Measurements from ENCODE around the gene GRIP2.
A peak's percentile ranks its signal among the peaks of the same experiment; 100 is the strongest.

GRIP2 gene

DNA sequence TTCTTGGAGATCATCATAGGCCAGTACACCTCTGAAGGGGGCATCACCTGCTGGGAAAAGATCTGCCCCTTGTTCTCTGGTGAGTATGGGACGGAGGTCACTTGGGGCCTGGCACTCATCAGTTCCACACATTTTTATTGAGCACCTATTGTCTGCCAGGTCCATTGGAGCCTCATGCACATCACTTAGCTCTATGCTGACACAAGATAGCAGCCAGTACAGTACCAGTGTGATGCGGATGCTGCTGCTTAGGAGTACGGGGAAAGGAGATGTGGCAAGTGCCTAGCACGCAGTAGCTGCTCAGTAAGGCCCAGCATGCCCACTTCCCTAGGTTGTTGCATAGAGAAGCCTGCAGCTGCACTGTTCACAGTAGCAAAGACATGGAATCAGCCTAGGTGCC, 94.4 kb downstream of the GRIP2 start:
- ChIA-PET POLR2A (no interaction called here), CTCF (interaction anchor here (0.8 kb wide), 1 partner anchor 36 kb away, joined by 4 read pairs; no protein-coding TSS in a partner anchor)
- H3K36me3 ChIP-seq (ENCODE audit: control insufficient read depth in 2 of 2, insufficient read depth in 1 of 2, low read length in 2 of 2): peaks cover 0 to 40% of the 10 kb centered on the region in 2 experiments; a peak in 2 of 3 replicates
- no peaks in the 10 kb centered on the region; the same call in 1 of the 2 replicates for H3K4me1 ChIP-seq (ENCODE audit: control insufficient read depth, insufficient read depth, low read length)
- H3K4me3 ChIP-seq (ENCODE audit: low read depth, low read length): no peak overlapping the region
- TF ChIP-seq ZNF548 (tag by site-specific recombination; IDR thresholded peaks at IDR 0.05) (no peak), ZNF664 (tag by site-specific recombination; IDR thresholded peaks at IDR 0.05) (peak; percentile 98)
- no peak overlapping the region for H3K27ac ChIP-seq (ENCODE audit: extremely low read depth, low read depth, low read length)
- no peaks in the 10 kb centered on the region for H3K9me3 ChIP-seq (ENCODE audit: control insufficient read depth, insufficient read depth, low read depth, low read length)

GRCh38 chr3:14444380-14444779, 95.8 kb downstream of the GRIP2 start:
- CTCF ChIA-PET: no interaction called here
- POLR2A ChIA-PET: no interaction called here
- H3K4me1 ChIP-seq (ENCODE audit: control insufficient read depth, insufficient read depth, low read length): peaks cover 12% of the 10 kb centered on the region
- TF ChIP-seq ZNF707 (tag by site-specific recombination; IDR thresholded peaks at IDR 0.05) (no peak), ZBTB20 (tag by site-specific recombination; IDR thresholded peaks at IDR 0.05) (no peak), ZNF561 (tag by site-specific recombination; IDR thresholded peaks at IDR 0.05; ENCODE audit: borderline replicate concordance) (no peak), ZNF664 (tag by site-specific recombination; IDR thresholded peaks at IDR 0.05) (no peak), KLF17 (tag by site-specific recombination; IDR thresholded peaks at IDR 0.05) (no peak), ZNF600 (tag by site-specific recombination; IDR thresholded peaks at IDR 0.05) (no peak), ZNF121 (tag by site-specific recombination; IDR thresholded peaks at IDR 0.05) (no peak), ZNF114 (tag by site-specific recombination; IDR thresholded peaks at IDR 0.05) (no peak), IKZF3 (tag by site-specific recombination; IDR thresholded peaks at IDR 0.05) (no peak), ZNF654 (tag by site-specific recombination; IDR thresholded peaks at IDR 0.05; ENCODE audit: low read depth) (no peak)
- TF ChIP-seq, protein P1, sequence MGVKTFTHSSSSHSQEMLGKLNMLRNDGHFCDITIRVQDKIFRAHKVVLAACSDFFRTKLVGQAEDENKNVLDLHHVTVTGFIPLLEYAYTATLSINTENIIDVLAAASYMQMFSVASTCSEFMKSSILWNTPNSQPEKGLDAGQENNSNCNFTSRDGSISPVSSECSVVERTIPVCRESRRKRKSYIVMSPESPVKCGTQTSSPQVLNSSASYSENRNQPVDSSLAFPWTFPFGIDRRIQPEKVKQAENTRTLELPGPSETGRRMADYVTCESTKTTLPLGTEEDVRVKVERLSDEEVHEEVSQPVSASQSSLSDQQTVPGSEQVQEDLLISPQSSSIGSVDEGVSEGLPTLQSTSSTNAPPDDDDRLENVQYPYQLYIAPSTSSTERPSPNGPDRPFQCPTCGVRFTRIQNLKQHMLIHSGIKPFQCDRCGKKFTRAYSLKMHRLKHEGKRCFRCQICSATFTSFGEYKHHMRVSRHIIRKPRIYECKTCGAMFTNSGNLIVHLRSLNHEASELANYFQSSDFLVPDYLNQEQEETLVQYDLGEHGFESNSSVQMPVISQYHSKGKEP (tag by site-specific recombination; IDR thresholded peaks at IDR 0.05): no peak
- no peaks in the 10 kb centered on the region for H3K9me3 ChIP-seq (ENCODE audit: control insufficient read depth, insufficient read depth, low read depth, low read length)
- no peak overlapping the region for H3K27ac ChIP-seq (ENCODE audit: extremely low read depth, low read depth, low read length)
- H3K4me3 ChIP-seq (ENCODE audit: low read depth, low read length): no peak overlapping the region
- peaks cover 0 to 40% of the 10 kb centered on the region in 2 experiments; a peak in 2 of 3 replicates for H3K36me3 ChIP-seq (ENCODE audit: control insufficient read depth in 2 of 2, insufficient read depth in 1 of 2, low read length in 2 of 2)

- ChIA-PET CTCF (interaction anchor here (1.1 to 1.9 kb wide), 3 partner anchors 9 to 72 kb away, joined by 3 to 7 read pairs (median 4); no protein-coding TSS in a partner anchor), POLR2A (interaction anchor here (0.9 to 2.7 kb wide), 4 partner anchors 10 to 67 kb away, joined by 3 to 9 read pairs (median 4); partner anchors contain the start of gene SLC6A6)
- Histone ChIP-seq H3K9me3 (ENCODE audit: control insufficient read depth, insufficient read depth, low read depth, low read length) (no peaks in the 10 kb centered on the region), H3K27ac (ENCODE audit: extremely low read depth, low read depth, low read length) (no peak overlapping the region), H3K4me3 (ENCODE audit: low read depth, low read length) (no peak overlapping the region), H3K4me1 (ENCODE audit: control insufficient read depth, insufficient read depth, low read length) (peaks cover 20% of the 10 kb centered on the region), H3K36me3 (ENCODE audit: control insufficient read depth in 2 of 2, insufficient read depth in 1 of 2, low read length in 2 of 2) (peaks cover 0 to 15% of the 10 kb centered on the region in 2 experiments; a peak in 2 of 3 replicates)
- TF ChIP-seq ZNF521 (tag by site-specific recombination; IDR thresholded peaks at IDR 0.05) (no peak), PBX3 (CRISPR knock-in tag; IDR thresholded peaks at IDR 0.05) (no peak), ZNF548 (tag by site-specific recombination; IDR thresholded peaks at IDR 0.05) (no peak), ZNF302 (tag by site-specific recombination; IDR thresholded peaks at IDR 0.05; ENCODE audit: low read depth) (no peak), ZNF239 (tag by site-specific recombination; IDR thresholded peaks at IDR 0.05) (no peak), ZNF610 (tag by site-specific recombination; IDR thresholded peaks at IDR 0.05; ENCODE audit: borderline replicate concordance) (no peak), SP7 (tag by site-specific recombination; IDR thresholded peaks at IDR 0.05) (no peak), SETDB1 (IDR thresholded peaks at IDR 0.05; ENCODE audit: insufficient read length, low read length) (no peak), ELK4 (IDR thresholded peaks at IDR 0.05; ENCODE audit: borderline replicate concordance, low read depth, low read length) (no peak), ZNF707 (tag by site-specific recombination; IDR thresholded peaks at IDR 0.05) (no peak), SP3 (tag by site-specific recombination; IDR thresholded peaks at IDR 0.05) (no peak), ZNF529 (tag by site-specific recombination; IDR thresholded peaks at IDR 0.05; ENCODE audit: insufficient replicate concordance) (no peak), ZNF335 (tag by site-specific recombination; conservative IDR thresholded peaks at IDR 0.05) (no peak)
- TF ChIP-seq, protein P2, sequence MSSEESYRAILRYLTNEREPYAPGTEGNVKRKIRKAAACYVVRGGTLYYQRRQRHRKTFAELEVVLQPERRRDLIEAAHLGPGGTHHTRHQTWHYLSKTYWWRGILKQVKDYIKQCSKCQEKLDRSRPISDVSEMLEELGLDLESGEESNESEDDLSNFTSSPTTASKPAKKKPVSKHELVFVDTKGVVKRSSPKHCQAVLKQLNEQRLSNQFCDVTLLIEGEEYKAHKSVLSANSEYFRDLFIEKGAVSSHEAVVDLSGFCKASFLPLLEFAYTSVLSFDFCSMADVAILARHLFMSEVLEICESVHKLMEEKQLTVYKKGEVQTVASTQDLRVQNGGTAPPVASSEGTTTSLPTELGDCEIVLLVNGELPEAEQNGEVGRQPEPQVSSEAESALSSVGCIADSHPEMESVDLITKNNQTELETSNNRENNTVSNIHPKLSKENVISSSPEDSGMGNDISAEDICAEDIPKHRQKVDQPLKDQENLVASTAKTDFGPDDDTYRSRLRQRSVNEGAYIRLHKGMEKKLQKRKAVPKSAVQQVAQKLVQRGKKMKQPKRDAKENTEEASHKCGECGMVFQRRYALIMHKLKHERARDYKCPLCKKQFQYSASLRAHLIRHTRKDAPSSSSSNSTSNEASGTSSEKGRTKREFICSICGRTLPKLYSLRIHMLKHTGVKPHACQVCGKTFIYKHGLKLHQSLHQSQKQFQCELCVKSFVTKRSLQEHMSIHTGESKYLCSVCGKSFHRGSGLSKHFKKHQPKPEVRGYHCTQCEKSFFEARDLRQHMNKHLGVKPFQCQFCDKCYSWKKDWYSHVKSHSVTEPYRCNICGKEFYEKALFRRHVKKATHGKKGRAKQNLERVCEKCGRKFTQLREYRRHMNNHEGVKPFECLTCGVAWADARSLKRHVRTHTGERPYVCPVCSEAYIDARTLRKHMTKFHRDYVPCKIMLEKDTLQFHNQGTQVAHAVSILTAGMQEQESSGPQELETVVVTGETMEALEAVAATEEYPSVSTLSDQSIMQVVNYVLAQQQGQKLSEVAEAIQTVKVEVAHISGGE (tag by site-specific recombination; conservative IDR thresholded peaks at IDR 0.05; ENCODE audit: low read depth): no peak
These were observed 98.2 kb downstream of the GRIP2 start for GRCh38 chr3:14441920-14442300.
